HG02981 (cell line): ENCODE data around the gene WDFY3.

Experiments
- ATAC-seq: cut with Tn5 transposase; IDR thresholded peaks from one replicate; pipeline ENCODE4 v1.9.1; 2021; ENCODE audit warnings: mild to moderate bottlenecking, moderate library complexity; ENCODE audit not compliant: unreplicated experiment

WDFY3 gene

GRCh38 chr4:84952004-84952403 is 14.5 kb downstream of the WDFY3 start:
- ATAC-seq: no peak

DNA sequence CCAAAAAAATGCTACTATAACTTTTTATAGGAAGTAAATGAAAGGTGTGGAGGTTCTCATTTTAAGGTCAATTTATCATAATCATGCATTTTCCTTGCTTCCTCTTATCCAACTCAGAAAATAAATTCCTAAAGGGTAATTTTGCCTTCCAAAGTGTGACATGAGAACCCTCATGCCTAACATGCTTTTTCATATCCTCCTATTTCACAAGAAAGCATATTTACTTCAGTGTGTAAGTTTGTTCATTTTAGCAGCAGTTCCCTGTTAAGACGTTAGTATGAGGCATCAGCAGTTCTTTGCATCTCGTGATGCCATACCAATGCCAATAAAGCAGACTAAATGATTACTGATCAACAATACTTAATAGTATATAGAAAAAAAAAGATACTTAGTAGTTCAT is 18.4 kb downstream of the WDFY3 start:
- ATAC-seq: no peak

GRCh38 chr4:84944947-84945346 is 21.5 kb downstream of the WDFY3 start:
- no peak for ATAC-seq

DNA sequence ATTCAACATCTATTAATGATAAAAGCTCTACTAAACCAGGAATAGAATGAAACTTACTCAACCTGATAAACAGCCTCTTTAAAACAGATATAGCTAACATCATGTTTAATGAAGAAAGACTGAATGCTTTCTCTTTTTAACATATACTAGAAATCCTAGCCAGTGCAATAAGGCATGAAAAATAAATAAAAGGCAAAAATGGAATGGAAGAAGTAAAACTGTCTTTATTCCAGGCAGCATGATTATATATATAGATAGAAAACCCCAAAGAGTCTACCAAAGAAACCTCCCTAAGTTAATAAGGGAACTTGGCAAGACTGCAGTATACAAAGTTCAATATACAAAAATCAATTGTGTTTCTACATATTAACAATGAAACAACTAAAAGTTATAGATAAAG is 25.5 kb downstream of the WDFY3 start:
- ATAC-seq: no peak

- no peak for ATAC-seq
These were observed 27.4 kb downstream of the WDFY3 start for GRCh38 chr4:84939113-84939512.

- no peak for ATAC-seq
These were observed 28.2 kb downstream of the WDFY3 start for GRCh38 chr4:84938316-84938715.

- no peak for ATAC-seq
These were observed 29.0 kb downstream of the WDFY3 start for GRCh38 chr4:84937381-84937977.

DNA sequence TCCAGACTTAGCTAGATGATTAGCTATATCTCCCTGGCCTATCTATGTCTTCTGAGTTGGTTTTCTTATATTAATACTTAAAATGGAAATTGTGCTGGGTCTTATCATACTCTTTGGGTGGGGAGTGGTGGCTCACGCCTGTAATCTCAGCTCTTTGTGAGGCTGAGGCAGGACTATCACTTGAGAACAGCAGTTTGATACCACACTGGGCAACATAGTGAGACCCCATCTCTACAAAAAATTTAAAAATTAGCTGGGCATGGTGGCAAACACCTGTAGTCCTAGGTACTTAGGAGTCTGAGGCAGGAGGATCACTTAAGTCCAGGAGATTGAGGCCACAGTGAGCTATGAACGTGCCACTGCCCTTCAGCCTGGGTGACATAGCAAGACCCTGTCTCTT is 30.4 kb downstream of the WDFY3 start:
- no peak for ATAC-seq

- peak; percentile 71 for ATAC-seq
These were observed 34.0 kb downstream of the WDFY3 start for GRCh38 chr4:84932462-84932861.

DNA sequence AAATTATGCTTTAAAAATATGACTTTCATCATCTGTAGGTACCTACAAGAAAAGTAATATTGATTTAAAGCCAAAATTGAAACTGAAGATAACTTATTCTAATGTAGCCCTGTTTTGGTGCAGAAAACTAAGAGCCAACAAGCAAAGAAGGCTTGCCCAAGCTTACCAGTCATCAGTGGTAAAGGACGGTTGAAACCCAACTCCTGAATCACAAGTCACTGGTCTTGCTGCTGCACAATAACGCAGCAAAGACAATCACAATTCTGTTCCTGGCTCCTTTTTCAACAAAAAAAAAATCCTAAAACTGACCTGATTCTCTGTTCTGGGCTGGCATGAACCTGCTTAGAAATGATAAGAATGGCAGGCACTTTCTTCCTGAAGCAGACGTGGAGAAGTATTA is 34.5 kb downstream of the WDFY3 start:
- no peak for ATAC-seq

- ATAC-seq: no peak
These were observed 35.2 kb downstream of the WDFY3 start for GRCh38 chr4:84931274-84931673.

GRCh38 chr4:84928089-84928488 is 38.4 kb downstream of the WDFY3 start:
- no peak for ATAC-seq

DNA sequence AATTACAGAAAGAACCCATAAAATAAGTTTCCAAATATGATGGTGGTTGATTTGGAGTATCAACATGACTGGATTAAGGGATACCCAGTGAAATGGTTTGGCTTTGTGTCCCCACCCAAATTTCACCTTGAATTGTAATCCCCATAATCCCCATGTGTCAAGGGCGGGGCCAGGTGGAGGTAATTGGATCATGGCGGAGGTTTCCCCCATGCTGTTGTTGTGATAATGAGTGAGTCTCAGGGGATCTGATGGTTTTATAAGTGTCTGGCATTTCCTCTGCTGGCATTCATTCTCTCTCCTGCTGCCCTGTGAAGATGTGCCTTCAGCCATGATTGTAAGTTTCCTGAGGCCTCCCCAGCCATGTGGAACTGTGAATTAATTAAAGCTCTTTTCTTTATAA is 39.1 kb downstream of the WDFY3 start:
- ATAC-seq: no peak

- no peak for ATAC-seq
These were observed 40.9 kb downstream of the WDFY3 start for GRCh38 chr4:84925558-84925957.

DNA sequence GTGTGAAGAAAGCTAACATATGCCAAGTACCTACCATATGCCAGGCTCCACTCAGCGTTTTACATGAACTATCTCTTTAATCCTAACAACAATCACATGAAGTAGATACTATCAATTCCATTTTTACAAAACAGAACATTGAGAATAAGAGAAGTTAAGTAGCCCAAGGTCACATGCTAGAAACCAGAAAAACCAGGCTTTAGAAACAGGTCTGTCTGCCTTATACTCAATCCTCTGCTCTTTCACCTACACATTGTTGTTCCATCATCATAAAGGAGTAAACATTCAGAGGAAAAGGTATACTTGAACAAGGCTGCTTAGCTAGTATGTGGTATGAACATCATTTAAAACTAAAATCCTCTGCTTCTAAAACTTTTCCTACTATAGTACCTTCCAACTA is 42.1 kb downstream of the WDFY3 start:
- no peak for ATAC-seq

GRCh38 chr4:84920617-84921016 is 45.9 kb downstream of the WDFY3 start:
- ATAC-seq: no peak

- no peak for ATAC-seq
These were observed 48.5 kb downstream of the WDFY3 start for GRCh38 chr4:84917869-84918600.

- ATAC-seq: no peak
These were observed 49.2 kb downstream of the WDFY3 start for GRCh38 chr4:84917086-84917821.

DNA sequence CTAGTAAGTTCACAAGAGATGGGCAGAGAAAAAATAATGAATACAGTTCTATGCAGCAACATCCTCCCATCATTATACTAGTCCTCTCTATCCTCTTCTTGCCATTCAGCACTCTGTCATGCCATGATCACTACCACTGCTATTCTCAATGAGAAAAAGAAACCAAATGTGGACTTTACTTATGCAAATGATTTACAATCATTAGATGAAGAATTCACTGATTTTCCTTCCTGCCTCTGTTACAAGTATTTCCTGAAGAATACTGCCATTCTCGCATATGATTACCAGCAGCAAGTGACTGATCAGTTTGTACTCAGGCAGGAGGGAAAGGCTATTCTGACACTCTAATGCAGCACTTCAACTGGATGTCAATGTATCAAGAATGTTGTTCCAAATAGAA is 50.3 kb downstream of the WDFY3 start:
- no peak for ATAC-seq

DNA sequence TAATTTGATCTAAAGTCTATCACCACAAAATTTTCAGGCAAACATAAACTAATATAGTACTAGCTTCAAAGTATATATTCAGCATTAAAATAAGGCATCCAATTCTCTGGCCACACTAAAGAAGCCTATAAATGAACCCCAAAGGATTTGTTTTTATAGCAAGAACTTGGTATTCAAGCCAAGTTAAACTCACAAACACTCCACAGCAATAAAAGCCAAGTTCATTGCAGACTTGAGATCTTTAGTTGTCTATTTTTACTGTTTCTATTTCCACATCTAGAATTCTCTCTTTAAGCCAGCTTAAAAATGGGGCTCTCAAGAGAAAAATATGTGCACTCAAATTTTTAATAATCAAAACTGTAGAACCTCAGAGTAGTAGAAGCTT is 51.1 kb downstream of the WDFY3 start:
- ATAC-seq: no peak

DNA sequence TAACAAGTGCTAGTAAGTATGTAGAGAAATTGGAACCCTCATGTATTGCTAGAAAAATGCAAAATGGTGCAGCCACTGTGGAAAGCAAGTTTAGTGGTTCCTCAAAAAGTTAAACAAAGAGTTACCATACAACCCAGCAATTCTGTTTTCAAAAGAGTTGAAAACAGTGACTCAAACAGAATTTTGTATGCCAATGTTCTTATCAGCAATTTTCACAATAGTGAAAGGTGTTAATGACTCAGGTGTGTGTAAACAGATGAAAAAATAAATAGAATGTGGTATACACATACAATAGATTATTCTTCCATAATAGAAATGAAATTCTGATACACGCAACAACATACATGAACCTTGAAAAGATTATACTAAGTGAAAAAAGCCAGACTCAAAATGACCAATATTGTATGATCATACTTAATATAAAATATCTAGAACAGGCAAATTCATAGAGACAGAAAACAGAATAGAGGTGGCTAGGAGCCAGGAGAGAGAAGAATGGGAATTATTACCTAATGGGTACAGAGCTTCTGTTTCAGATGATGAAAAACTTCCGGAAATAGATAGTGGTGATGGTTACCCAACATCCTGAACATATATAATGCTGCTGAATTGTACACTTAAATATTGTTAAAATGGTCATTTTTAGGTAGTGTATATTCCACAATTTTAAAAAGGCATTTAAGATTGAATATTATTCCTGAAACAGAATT is 51.6 kb downstream of the WDFY3 start:
- no peak for ATAC-seq

- ATAC-seq: no peak
These were observed 53.3 kb downstream of the WDFY3 start for GRCh38 chr4:84913176-84913575.
